Progenitor cell of endocrine pancreas (in vitro differentiated cells): Measurements from ENCODE around the gene MED25. TPM values are rescaled to one million over a fixed set of nuclear protein-coding genes. Genes with fewer than 3 reads are reported as not detected.

Source experiments
- DNase-seq: peaks from one replicate; pipeline ENCODE4 v3.0.0; 2021; ENCODE audit warnings: low spot score; ENCODE audit not compliant: unreplicated experiment
- H3K27ac Mint-ChIP-seq: 2 replicates; pipeline ENCODE4 v1.8.0; 2021; ENCODE audit warnings: mild to moderate bottlenecking, moderate library complexity, mixed read lengths
- H3K27me3 Mint-ChIP-seq: 2 replicates; pipeline ENCODE4 v1.8.0; 2021; ENCODE audit warnings: mixed read lengths
- H3K36me3 Mint-ChIP-seq: 2 replicates; pipeline ENCODE4 v1.8.0; 2022; ENCODE audit warnings: mixed read lengths; ENCODE audit not compliant: insufficient read depth
- H3K4me1 Mint-ChIP-seq: 2 replicates; pipeline ENCODE4 v1.8.0; 2021; ENCODE audit warnings: low read depth, mixed read lengths
- H3K4me3 Mint-ChIP-seq: 2 replicates; pipeline ENCODE4 v1.8.0; 2021; ENCODE audit warnings: low read depth, mild to moderate bottlenecking, moderate library complexity, mixed read lengths
- H3K9me3 Mint-ChIP-seq: 2 replicates; pipeline ENCODE4 v1.8.0; 2021; ENCODE audit warnings: low read depth, mixed read lengths
- total RNA-seq: library from RNA; stranded (reverse); gene quantifications from 2 replicates; pipeline ENCODE4 v1.2.1, GENCODE V29; 2021
- TF ChIP-seq, protein P1 (sequence below): fragments of 200-600 bp; sonication (generic); IDR thresholded peaks from one replicate; pipeline ENCODE4 v1.5.0; 2021; ENCODE audit warnings: antibody characterized with exemption, mild to moderate bottlenecking; ENCODE audit not compliant: unreplicated experiment

MED25 gene
- total RNA-seq, 1 donor from 2014 or later, result 136 TPM

DNA sequence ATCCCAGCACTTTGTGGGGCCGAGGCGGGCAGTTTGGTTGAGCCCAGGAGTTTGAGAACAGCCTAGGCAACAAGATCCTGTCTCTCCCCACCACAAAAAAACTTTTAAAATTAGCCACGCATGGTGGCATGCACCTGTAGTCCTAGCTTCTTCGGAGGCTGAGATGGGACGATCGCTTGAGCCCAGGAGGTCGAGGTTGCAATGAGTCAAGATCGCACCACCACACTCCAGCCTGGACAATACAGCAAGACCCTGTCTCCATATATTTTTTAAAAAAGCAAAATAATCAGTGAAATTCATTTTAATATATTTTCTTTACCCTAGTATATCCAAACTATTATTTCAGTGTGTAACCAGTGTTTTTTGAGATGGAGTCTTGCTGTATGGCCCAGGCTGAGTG, 43.1 kb upstream of the MED25 start:
- DNase-seq, result no peak
- Mint-ChIP-seq H3K4me3 (no peak overlapping the region), H3K36me3 (no peaks in the 10 kb centered on the region), H3K27ac (no peak overlapping the region), H3K27me3 (no peaks in the 10 kb centered on the region), H3K4me1 (peaks cover 3% of the 10 kb centered on the region), H3K9me3 (no peaks in the 10 kb centered on the region)
- TF ChIP-seq, protein P1, sequence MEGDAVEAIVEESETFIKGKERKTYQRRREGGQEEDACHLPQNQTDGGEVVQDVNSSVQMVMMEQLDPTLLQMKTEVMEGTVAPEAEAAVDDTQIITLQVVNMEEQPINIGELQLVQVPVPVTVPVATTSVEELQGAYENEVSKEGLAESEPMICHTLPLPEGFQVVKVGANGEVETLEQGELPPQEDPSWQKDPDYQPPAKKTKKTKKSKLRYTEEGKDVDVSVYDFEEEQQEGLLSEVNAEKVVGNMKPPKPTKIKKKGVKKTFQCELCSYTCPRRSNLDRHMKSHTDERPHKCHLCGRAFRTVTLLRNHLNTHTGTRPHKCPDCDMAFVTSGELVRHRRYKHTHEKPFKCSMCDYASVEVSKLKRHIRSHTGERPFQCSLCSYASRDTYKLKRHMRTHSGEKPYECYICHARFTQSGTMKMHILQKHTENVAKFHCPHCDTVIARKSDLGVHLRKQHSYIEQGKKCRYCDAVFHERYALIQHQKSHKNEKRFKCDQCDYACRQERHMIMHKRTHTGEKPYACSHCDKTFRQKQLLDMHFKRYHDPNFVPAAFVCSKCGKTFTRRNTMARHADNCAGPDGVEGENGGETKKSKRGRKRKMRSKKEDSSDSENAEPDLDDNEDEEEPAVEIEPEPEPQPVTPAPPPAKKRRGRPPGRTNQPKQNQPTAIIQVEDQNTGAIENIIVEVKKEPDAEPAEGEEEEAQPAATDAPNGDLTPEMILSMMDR, result no peak

DNA sequence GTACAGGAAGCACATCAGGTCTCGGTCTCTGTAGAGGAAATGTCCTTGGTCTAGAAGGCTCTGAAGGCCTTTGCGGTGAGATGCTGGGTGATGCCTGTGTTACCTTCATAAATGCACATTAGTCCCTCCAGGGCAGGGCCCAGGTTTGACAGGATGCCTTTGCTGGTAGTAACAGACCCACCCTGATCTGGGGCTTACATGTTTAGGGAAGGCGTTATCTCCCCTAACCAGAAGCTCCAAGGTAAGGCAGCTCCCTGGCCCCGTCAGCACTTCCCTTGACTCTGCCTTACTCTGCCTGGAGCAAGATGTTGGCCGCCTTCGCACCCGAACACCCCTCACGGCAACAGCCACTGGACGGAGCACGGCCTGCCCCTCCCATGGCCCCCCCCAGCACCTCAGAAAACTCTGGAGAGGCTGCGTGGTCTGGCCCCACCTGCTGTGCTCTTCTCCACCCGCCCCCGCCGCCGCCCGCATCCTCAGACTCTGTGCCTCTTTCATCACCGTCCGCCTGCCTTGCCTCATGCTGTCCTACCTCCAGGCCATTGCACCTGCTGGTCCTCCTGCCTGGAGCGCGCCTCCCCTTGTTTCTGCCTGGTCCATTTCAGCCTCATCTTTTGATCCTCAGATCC, 42.2 kb upstream of the MED25 start:
- no peak overlapping the region for H3K27ac Mint-ChIP-seq
- H3K4me1 Mint-ChIP-seq, result peaks cover 3% of the 10 kb centered on the region
- no peak overlapping the region for H3K4me3 Mint-ChIP-seq
- H3K36me3 Mint-ChIP-seq, result no peaks in the 10 kb centered on the region
- H3K27me3 Mint-ChIP-seq, result no peaks in the 10 kb centered on the region
- no peaks in the 10 kb centered on the region for H3K9me3 Mint-ChIP-seq
- DNase-seq, result no peak
- TF ChIP-seq, protein P1, result no peak

DNA sequence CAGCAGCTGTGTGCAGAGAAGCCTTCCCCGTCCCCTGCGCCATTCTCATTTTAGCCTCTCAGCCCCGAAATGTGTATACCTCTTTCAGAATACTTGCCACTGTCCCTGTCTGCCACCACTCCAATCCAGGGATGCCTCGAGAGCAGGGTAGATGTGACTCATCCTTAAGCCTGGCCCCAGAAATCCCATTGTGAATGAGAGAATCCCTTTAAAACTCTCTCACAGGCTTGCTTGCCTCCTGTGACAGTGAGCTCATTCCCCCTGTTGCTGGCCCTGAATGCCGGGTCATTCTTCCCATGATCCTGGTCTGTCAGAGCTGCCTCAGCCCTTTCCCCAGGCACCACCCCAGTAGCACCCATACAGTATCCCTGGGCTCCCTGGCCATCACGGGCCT, 41.7 kb upstream of the MED25 start:
- peaks cover 3% of the 10 kb centered on the region for H3K4me1 Mint-ChIP-seq
- TF ChIP-seq, protein P1, result no peak
- no peaks in the 10 kb centered on the region for H3K36me3 Mint-ChIP-seq
- no peak for DNase-seq
- H3K4me3 Mint-ChIP-seq, result no peak overlapping the region
- no peaks in the 10 kb centered on the region for H3K9me3 Mint-ChIP-seq
- H3K27me3 Mint-ChIP-seq, result no peaks in the 10 kb centered on the region
- no peak overlapping the region for H3K27ac Mint-ChIP-seq

DNA sequence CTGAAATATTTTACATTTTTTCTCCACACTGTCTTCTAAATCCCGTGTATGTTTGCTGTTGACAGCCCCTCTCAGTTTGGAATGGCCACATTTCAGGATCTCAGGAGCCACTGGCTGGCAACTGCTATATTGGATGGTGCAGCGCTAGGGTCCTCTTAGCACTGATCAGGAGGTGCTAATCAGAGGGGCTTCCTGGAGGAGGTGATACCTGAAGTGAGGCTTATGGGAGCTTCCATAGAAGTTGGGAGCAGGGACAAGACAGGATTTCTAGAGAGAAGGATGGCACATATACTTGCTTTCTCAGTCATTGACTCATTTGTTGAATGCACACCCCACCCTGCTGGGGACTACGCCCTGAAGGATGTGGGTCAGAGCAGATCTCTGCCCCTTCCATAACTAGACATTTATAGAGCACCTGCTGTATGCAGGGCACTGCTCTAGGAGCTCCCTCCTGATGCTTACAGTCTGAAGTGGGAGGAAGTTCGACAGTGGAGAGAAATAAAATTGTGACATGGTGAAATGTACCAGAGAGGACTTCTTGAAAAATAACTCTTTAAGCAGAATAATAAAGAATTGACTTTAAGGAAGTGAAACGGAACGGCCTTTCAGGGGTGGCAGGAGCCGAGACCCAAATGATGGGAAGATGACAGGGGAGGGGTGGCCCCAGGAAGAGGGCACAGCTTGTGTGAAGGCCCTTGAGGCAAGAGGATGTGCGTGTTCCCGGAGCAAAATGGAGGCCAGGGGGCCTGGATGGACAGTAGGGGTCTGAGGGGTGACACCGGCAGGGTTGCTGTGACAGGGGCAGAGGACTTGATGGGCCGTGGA, 38.1 kb upstream of the MED25 start:
- TF ChIP-seq, protein P1, result no peak
- H3K36me3 Mint-ChIP-seq, result peaks cover 6% of the 10 kb centered on the region
- no peak overlapping the region for H3K4me3 Mint-ChIP-seq
- DNase-seq, result no peak
- H3K27ac Mint-ChIP-seq, result peak overlapping the region; percentile 73
- no peaks in the 10 kb centered on the region for H3K9me3 Mint-ChIP-seq
- no peaks in the 10 kb centered on the region for H3K27me3 Mint-ChIP-seq
- no peaks in the 10 kb centered on the region for H3K4me1 Mint-ChIP-seq

DNA sequence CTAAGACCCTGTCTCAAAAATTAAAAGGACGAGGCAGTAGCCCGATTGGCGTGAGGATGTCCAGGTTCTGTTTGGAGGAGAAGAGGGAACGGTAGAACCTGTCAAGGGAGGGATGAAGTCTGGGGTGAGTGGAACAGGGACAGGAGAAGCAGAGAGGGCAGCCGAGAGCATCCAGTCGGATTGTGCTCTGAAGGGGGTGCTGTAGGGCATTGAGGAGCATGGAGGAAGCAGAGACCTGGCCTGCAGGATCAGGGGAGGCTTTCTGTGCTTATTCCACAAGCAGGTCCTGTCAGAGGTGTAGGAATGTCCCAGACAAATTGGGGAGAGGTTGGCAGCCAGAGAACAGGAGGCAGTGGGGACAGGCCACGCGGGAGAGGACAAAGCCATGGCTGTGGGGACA, 37.2 kb upstream of the MED25 start:
- TF ChIP-seq, protein P1, result no peak
- no peak for DNase-seq
- Mint-ChIP-seq H3K27ac (peak overlapping the region; percentile 73), H3K4me1 (no peaks in the 10 kb centered on the region), H3K4me3 (no peak overlapping the region), H3K9me3 (no peaks in the 10 kb centered on the region), H3K36me3 (peaks cover 11% of the 10 kb centered on the region), H3K27me3 (no peaks in the 10 kb centered on the region)
